HFFc6 (cell line): ENCODE results near the gene CMIP. TPM values are rescaled to one million over a fixed set of nuclear protein-coding genes. Genes with fewer than 3 reads are reported as not detected.

ENCODE experiments used
- DNase-seq: peaks from one replicate; pipeline ENCODE4 v3.0.0-alpha.2; 2018
- H3K27ac Mint-ChIP-seq: 2 replicates; pipeline ENCODE4 v1.8.0; 2020; ENCODE audit warnings: mild to moderate bottlenecking, mixed read lengths
- H3K27me3 Mint-ChIP-seq: 2 replicates; pipeline ENCODE4 v1.8.0; 2021; ENCODE audit warnings: mild to moderate bottlenecking, moderate library complexity, mixed read lengths; ENCODE audit not compliant: insufficient read depth
- H3K36me3 Mint-ChIP-seq: 2 replicates; pipeline ENCODE4 v1.8.0; 2021; ENCODE audit warnings: low read depth, mixed read lengths
- H3K4me1 Mint-ChIP-seq: 2 replicates; pipeline ENCODE4 v1.8.0; 2020; ENCODE audit warnings: low read depth, mixed read lengths
- H3K4me3 Mint-ChIP-seq: 2 replicates; pipeline ENCODE4 v1.8.0; 2020; ENCODE audit warnings: mild to moderate bottlenecking, moderate library complexity, mixed read lengths
- H3K9me3 Mint-ChIP-seq: 2 replicates; pipeline ENCODE4 v1.8.0; 2020; ENCODE audit warnings: mild to moderate bottlenecking, mixed read lengths
- CTCF ChIP-seq: fragments of 200-600 bp; sonication (generic); IDR thresholded peaks from 2 replicates; pipeline ENCODE4 v1.5.0; 2021; ENCODE audit warnings: antibody characterized with exemption, mild to moderate bottlenecking
- total RNA-seq, 6 experiments: library from RNA; stranded (reverse); fragmentation: NEBNext Ultra II Directional; extraction: Animal tissue kit (Norgen Biotek cat#: 25700); gene quantifications; 2 replicates in 1 of 6; 3 replicates in 5 of 6; pipeline ENCODE4 v1.2.3, GENCODE V29; 2021

The CMIP gene
- total RNA-seq, 6 experiments from 2014 or later: 35.9 to 48.0 (median 43.5) TPM

- Mint-ChIP-seq H3K4me1 (no peaks in the 10 kb centered on the region), H3K9me3 (no peaks in the 10 kb centered on the region), H3K27ac (no peak overlapping the region), H3K4me3 (no peak overlapping the region), H3K36me3 (no peaks in the 10 kb centered on the region; the same call in 1 of the 2 replicates), H3K27me3 (peaks cover 2% of the 10 kb centered on the region; the same call in 1 of the 2 replicates)
- no peak for TF ChIP-seq CTCF
- DNase-seq: no peak
Observed at GRCh38 chr16:81675662-81676061, 231.1 kb downstream of the CMIP start.

GRCh38 chr16:81676066-81676882 lies 231.7 kb downstream of the CMIP start:
- TF ChIP-seq CTCF: no peak
- H3K27me3 Mint-ChIP-seq: peaks cover 2% of the 10 kb centered on the region; the same call in 1 of the 2 replicates
- DNase-seq: no peak
- no peaks in the 10 kb centered on the region for H3K9me3 Mint-ChIP-seq
- H3K27ac Mint-ChIP-seq: no peak overlapping the region
- no peak overlapping the region for H3K4me3 Mint-ChIP-seq
- H3K4me1 Mint-ChIP-seq: no peaks in the 10 kb centered on the region
- H3K36me3 Mint-ChIP-seq: peaks cover 3% of the 10 kb centered on the region; the same call in 1 of the 2 replicates

- Mint-ChIP-seq H3K4me3 (no peak overlapping the region), H3K36me3 (peaks cover 5% of the 10 kb centered on the region; the same call in 1 of the 2 replicates), H3K4me1 (no peaks in the 10 kb centered on the region), H3K27me3 (peaks cover 2% of the 10 kb centered on the region; the same call in 1 of the 2 replicates), H3K9me3 (no peaks in the 10 kb centered on the region), H3K27ac (no peak overlapping the region)
- TF ChIP-seq CTCF: no peak
- DNase-seq: no peak
Observed at GRCh38 chr16:81676883-81677737, 232.5 kb downstream of the CMIP start.

- Mint-ChIP-seq H3K4me3 (no peak overlapping the region), H3K36me3 (peaks cover 5% of the 10 kb centered on the region; the same call in 1 of the 2 replicates), H3K27me3 (peaks cover 2% of the 10 kb centered on the region; the same call in 1 of the 2 replicates), H3K27ac (no peak overlapping the region), H3K9me3 (no peaks in the 10 kb centered on the region), H3K4me1 (no peaks in the 10 kb centered on the region)
- DNase-seq: no peak
- TF ChIP-seq CTCF: no peak
Observed at GRCh38 chr16:81678326-81679095, 233.9 kb downstream of the CMIP start.
